HG03159 (cell line): ENCODE data around the gene FAM32A.

ENCODE experiments used
- ATAC-seq: cut with Tn5 transposase; IDR thresholded peaks from one replicate; pipeline ENCODE4 v1.9.1; 2021; ENCODE audit warnings: mild to moderate bottlenecking, moderate library complexity; ENCODE audit not compliant: unreplicated experiment

FAM32A gene

GRCh38 chr19:16185123-16185767 lies at the start of gene FAM32A:
TSS of gene FAM32A (plus strand) at chr19:16185410. CDS start at chr19:16185443, 33 bp downstream.
- ATAC-seq = peak; percentile 82

DNA sequence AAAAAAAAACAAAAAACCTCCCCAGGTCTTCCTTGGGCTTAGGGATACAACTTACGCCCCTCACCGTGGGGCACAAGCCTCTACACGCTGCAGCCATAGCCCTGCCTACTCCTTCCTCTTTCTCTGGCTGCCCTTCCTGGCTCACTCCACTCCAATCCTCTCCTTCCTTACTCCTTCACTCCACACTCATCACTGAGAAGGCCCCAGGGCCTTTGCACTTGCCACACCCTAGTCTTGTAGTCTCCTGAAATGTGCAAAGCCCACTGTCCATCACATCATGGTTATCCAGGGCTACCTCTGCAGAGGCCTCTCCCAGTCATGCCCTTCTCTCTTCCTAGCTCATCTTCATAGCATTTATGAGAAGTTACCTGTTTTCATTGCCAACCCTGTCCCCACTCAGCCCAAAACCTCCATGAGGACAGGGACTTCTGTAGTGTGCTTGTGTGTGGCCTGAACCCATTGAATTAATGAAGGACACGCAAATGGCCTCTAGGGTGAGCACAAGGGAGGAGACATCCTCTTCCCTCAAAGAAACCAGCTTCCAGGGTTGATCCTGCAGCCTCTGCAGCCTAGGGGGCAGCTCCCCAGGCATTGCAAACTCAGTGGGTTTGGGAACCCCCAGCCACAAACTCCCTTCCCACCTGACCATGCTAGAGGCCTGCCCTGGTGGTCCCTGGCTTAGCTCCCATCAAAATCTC lies 49.6 kb upstream of the FAM32A start:
- no peak for ATAC-seq

DNA sequence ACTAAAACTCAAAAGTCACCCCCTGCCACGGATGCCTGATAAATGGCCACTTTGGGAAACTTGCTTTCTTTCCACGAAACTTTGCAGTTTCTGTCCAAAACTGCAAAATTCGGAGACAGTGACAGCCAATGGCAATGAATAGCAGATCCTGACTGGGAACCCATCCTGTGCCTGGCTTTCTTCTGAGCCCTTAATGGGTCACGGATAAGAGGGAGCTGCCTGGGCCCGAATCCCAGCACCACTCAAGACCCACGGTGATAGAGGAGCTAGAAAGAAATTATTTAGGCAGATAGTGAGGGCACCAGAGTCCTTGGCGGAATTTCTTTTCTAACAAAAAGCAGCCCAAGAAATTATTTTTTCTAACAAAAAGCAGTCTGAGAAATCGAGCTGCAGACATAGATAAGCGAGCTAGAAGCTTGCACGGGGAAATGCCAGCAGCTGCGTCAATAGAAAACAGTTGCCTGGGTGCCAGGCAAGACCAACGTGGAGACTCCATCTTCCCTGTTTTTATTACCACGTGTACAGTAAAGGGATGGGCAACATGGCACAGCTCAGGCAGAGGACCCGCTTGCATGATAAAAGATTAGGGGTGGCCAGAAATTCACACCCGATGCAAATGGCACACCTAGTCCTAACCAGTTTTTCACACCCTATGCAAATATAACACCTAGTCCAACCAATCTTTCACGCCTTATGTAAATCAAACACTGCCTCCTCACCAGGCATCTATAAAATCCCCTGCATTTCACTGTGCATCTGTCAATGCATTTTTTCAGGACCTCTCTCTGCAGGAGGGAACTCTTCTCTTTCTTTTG lies 48.8 kb upstream of the FAM32A start:
- ATAC-seq = no peak

DNA sequence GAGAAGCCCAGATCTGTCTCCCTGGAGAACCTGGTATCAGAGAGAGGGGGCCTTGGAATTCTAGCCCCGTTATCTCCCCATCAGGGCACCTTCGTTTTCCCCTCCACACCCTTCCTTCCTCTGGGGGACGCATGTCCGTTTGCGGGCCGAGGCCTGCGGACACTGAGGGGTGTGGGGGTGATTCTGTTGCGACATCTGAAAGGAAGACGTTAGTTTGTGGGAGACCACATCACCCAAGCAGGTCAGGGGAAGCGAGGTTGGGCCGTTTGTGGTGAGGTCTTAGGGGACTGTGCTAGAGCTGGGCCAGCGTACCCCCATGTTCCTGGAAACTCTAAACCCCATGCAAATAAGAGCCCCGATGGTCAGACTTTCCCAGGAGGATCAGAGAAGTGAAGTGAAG lies 45.5 kb upstream of the FAM32A start:
- ATAC-seq = no peak

DNA sequence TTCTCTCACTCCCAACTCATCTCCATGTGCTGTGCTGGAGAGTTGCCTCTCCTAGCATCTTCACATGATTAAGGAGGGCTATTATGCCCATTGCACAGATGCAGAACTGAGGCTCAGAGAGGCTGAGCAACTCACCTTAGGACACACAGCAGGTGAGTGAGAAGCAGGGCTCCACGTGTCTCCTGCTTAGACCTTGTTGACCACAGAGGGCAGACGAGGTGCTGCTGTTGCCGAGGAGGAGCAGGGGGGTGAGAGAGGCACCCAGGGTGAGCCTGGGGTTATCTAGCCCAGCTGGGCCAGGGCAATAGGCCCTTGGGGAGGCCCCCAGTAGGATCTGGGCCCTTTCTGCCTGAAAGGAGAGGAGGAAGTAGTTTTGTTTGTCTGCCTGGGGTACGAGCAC lies 44.2 kb upstream of the FAM32A start:
- ATAC-seq = no peak

GRCh38 chr19:16142032-16142580 lies 43.1 kb upstream of the FAM32A start:
- no peak for ATAC-seq

GRCh38 chr19:16143399-16144215 lies 41.6 kb upstream of the FAM32A start, which contains the start of gene HSH2D:
TSS of gene HSH2D (plus strand) at chr19:16143685. CDS start at chr19:16148751, 5,066 bp downstream.
- peak; percentile 65 for ATAC-seq

GRCh38 chr19:16144216-16144581 lies 41.0 kb upstream of the FAM32A start:
- no peak for ATAC-seq

DNA sequence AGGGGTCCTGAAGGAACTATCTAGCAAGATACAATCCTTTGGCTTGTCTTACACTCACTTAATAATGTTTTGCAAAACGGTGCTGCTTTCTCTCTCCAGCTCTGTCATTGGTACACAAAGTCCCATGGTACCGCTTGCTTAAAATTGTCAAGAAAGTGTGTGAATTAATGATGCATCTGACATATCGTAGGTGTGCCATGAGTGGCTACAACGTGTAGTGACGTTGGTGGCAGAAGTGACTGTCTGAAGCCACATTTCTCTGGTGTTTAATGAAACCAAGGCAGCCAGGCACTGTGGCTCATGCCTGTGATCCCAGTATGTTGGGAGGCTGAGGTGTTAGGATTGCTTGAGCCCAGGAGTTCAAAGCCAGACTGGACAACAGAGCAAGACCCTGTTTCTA lies 39.1 kb upstream of the FAM32A start:
- ATAC-seq = no peak

- ATAC-seq = no peak
Observed at GRCh38 chr19:16148443-16149229, 36.6 kb upstream of the FAM32A start.

DNA sequence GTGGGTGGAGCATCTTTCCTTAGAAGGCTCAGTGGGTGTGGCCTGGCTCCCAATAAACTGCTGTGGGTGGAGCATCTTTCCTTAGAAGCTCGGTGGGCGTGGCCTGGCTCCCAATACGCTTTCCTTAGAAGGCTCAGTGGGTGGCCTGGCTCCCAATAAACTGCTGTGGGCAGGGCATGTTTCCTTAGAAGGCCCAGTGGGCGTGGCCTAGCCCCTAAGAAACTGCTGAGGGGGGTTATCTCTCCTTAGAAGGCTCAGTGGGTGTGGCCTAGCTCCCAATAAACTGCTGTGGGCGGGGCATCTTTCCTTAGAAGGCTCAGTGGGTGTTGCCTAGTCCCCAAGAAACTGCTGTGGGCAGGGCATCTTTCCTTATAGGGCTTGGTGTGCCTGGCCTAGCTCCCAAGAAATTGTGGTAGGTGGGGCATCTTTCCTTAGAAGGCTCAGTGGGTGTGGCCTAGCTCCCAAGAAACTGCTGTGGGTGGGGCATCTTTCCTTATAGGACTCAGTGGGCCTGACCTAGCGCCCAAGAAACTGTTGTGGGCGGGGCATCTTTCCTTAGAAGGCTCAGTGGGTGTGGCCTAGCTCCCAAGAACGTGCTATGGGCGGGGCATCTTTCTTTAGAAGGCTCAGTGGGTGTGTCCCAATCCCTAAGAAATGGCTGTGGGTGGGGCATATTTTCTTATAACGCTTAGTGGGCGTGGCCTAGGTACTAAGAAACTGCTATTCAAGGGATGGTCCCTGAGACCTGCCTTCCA lies 31.5 kb upstream of the FAM32A start:
- ATAC-seq = no peak

- no peak for ATAC-seq
Observed at GRCh38 chr19:16154557-16154956, 30.7 kb upstream of the FAM32A start.

- no peak for ATAC-seq
Observed at GRCh38 chr19:16155128-16155527, 30.1 kb upstream of the FAM32A start.

GRCh38 chr19:16156904-16157303 lies 28.3 kb upstream of the FAM32A start:
- no peak for ATAC-seq

- ATAC-seq = no peak
Observed at GRCh38 chr19:16157601-16158000, 27.6 kb upstream of the FAM32A start.

DNA sequence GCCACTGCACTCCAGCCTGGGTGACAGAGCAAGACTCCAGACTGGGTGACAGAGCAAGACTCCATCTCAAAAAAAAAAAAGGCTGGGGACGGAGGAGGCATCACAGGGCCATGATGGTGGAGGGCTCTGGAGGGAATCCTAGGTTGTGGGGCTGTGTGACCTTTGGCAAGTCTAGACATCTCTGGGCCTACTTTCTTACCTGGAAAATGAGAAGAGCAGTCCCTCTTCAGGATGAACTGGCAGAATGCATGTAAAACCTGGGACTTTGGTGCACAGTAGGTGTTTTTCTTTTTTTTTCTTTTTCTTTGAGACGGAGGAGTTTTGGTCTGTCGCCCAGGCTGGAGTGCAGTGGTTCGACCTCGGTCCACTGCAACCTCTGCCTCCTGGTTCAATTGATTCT lies 25.6 kb upstream of the FAM32A start:
- ATAC-seq = no peak

GRCh38 chr19:16160445-16160942 lies 24.7 kb upstream of the FAM32A start:
- no peak for ATAC-seq

DNA sequence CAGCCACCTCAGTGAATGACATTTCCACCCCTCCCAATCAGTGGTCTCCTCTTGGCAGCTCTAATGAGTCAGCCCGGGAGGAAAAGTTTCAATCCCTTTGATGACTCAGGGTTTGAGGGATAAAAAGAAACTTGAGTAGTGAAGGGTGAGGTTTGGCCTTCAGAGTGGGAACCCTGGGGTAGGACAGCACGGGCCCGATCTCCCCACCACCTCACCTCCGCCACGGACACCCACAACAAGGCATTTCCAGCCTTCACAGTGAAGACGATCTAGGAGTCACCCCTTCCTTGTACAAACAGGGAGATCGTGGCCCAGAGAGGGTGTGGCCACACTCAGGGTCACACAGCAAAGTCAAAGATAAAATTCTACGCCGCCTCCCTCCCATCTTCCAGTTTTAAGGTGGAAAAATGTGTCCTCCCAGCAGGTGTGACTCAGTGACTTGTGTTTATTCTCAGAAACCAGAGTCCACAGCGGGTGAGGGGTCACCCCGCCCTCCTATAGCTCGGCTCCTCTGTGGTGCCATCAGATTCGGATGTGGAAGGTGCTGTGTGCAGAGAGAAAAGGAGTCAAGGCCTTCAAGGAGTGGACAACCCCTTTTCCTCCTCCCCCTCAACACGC lies 24.2 kb upstream of the FAM32A start:
- ATAC-seq = no peak
